ENCODE results near the gene TMEM204.

DNA sequence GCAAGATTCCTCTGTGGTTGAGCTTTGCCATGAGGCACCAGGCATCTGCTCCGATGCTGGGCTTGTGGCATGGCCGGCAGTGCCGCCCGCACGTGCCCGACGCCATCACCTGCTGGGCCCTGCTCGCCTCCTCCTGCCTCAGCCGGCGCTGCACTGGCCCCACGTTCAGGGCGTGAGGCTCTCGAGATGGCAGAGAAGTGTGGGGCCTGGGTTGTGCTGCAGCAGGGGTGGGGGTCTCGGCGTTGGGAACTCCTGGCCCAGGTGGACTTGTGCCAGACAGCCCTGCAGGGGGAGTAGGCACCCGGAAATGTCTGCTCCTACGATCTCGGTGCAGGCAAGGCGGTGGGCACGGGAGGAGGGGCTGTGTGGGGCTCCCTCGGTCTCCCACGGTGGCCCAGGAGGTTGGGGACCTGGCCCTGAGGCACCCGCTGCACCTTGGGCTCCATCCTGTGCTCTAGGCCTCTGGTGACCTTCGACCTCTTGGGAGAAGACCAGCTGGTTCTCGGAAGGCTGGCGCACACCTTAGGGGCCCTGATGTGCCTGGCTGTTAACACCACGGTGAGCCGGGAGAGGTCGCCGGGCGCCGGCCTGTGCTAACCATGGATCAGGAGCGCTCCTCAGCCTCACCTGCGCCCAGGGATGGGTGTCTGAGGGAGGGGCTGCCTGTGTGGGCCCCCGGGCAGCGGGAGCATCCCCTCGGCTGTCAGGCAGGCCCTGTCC, 26.8 kb upstream of the TMEM204 start:
- TF ChIP-seq TAF1 (IDR thresholded peaks at IDR 0.05; ENCODE audit: low read depth): no peak
- TF ChIP-seq EZH2 (IDR thresholded peaks at IDR 0.05; ENCODE audit: borderline replicate concordance, insufficient read depth, low read length, poor library complexity, severe bottlenecking): no peak
- TF ChIP-seq, protein P1, sequence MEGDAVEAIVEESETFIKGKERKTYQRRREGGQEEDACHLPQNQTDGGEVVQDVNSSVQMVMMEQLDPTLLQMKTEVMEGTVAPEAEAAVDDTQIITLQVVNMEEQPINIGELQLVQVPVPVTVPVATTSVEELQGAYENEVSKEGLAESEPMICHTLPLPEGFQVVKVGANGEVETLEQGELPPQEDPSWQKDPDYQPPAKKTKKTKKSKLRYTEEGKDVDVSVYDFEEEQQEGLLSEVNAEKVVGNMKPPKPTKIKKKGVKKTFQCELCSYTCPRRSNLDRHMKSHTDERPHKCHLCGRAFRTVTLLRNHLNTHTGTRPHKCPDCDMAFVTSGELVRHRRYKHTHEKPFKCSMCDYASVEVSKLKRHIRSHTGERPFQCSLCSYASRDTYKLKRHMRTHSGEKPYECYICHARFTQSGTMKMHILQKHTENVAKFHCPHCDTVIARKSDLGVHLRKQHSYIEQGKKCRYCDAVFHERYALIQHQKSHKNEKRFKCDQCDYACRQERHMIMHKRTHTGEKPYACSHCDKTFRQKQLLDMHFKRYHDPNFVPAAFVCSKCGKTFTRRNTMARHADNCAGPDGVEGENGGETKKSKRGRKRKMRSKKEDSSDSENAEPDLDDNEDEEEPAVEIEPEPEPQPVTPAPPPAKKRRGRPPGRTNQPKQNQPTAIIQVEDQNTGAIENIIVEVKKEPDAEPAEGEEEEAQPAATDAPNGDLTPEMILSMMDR (IDR thresholded peaks at IDR 0.05; ENCODE audit: poor library complexity, severe bottlenecking): no peak
- TF ChIP-seq EP300 (conservative IDR thresholded peaks at IDR 0.05; ENCODE audit: poor library complexity, severe bottlenecking): no peak
- TF ChIP-seq POLR2AphosphoS5 (IDR thresholded peaks at IDR 0.05): no peak

Data from neural cell (in vitro differentiated cells).